ENCODE measurements around the gene MYH4.

The MYH4 gene

GRCh38 chr17:10415161-10415560, 54.2 kb downstream of the MYH4 start:
- DNase-seq (ENCODE audit: low spot score) = no peak
- in situ Hi-C loops (cut with MboI; ENCODE audit: low pct_unique_long_range_greater_than_20kb, low sequenced_read_pairs, unreplicated experiment) = no loop called here
- TF ChIP-seq CTCF (IDR thresholded peaks at IDR 0.05; ENCODE audit: extremely low read depth, insufficient read depth, missing control alignments) = no peak

- in situ Hi-C loops (cut with MboI; ENCODE audit: low pct_unique_long_range_greater_than_20kb, low sequenced_read_pairs, unreplicated experiment) = no loop called here
These were observed 65.8 kb downstream of the MYH4 start for GRCh38 chr17:10403589-10403988.

GRCh38 chr17:10398352-10398751, 71.0 kb downstream of the MYH4 start:
- in situ Hi-C loops (cut with MboI; ENCODE audit: low pct_unique_long_range_greater_than_20kb, low sequenced_read_pairs, unreplicated experiment) = no loop called here
- no peak for DNase-seq (ENCODE audit: low spot score)
- TF ChIP-seq CTCF (IDR thresholded peaks at IDR 0.05; ENCODE audit: extremely low read depth, insufficient read depth, missing control alignments) = no peak

More at GRCh38 chr17:10403589-10403988, 65.8 kb downstream of the MYH4 start:
- TF ChIP-seq CTCF (IDR thresholded peaks at IDR 0.05; ENCODE audit: extremely low read depth, insufficient read depth, missing control alignments) = no peak
- DNase-seq (ENCODE audit: low spot score) = no peak

GRCh38 chr17:10396524-10397163, 72.7 kb downstream of the MYH4 start:
- DNase-seq (ENCODE audit: low spot score) = no peak
- in situ Hi-C loops (cut with MboI; ENCODE audit: low pct_unique_long_range_greater_than_20kb, low sequenced_read_pairs, unreplicated experiment) = no loop called here
- no peak for TF ChIP-seq CTCF (IDR thresholded peaks at IDR 0.05; ENCODE audit: extremely low read depth, insufficient read depth, missing control alignments)

- peak; percentile 26 for DNase-seq (ENCODE audit: low spot score)
- in situ Hi-C loops (cut with MboI; ENCODE audit: low pct_unique_long_range_greater_than_20kb, low sequenced_read_pairs, unreplicated experiment) = no loop called here
- no peak for TF ChIP-seq CTCF (IDR thresholded peaks at IDR 0.05; ENCODE audit: extremely low read depth, insufficient read depth, missing control alignments)
These were observed 75.0 kb downstream of the MYH4 start for GRCh38 chr17:10394201-10394887.
